Measurements from ENCODE around the gene MYO1A.
"Not testable (repeated sequence)": the region's sequence is repeated elsewhere in the genome, so short reads cannot be mapped to it uniquely, and the experiment has no call there.

Gene MYO1A

DNA sequence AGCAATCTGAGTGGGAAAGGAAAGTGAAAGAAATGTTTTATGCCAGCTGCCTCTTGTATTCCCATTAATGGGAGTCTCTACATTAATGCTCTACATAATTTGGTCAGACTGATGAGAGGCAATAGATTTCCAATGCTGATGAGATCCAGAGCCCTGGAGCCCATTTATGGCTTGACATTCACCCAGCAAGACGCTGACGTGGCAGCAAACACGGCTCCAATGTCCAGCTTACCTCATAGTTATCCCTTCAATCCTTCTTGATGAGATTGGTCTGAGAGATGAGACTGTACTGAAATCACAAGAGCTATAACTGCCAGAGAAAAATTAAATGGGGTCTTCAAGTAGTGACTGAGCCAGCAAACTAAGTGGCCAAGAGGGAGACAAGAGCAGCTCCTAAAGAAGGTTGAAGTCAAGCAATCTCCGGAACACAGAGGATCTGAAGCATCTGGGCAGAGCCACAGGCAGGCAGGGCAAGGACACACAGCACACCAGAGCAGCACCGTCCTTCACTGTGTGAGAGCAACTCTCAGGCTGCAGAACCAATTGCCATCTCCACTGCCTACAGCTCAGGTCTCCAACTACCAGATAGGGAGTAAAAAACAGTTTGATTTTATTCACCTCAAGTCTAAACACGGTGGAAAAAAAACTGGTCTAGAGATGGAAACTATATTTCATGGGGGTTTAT, 7.3 kb upstream of the MYO1A start:
- Histone ChIP-seq H3K27ac (ENCODE audit: low read depth, low read length) (no peak overlapping the region), H3K9me3 (ENCODE audit: control insufficient read depth, insufficient read depth, low read depth, low read length) (no peaks in the 10 kb centered on the region), H3K9ac (ENCODE audit: low read length) (no peak overlapping the region), H3K27me3 (ENCODE audit: control insufficient read depth, insufficient read depth, low read length) (no peaks in the 10 kb centered on the region), H3K4me3 (ENCODE audit: low read depth, low read length) (no peak overlapping the region), H3K36me3 (ENCODE audit: control insufficient read depth, insufficient read depth, low read length) (peaks cover 63% of the 10 kb centered on the region), H3K4me1 (ENCODE audit: control insufficient read depth, insufficient read depth, low read length) (no peaks in the 10 kb centered on the region)

DNA sequence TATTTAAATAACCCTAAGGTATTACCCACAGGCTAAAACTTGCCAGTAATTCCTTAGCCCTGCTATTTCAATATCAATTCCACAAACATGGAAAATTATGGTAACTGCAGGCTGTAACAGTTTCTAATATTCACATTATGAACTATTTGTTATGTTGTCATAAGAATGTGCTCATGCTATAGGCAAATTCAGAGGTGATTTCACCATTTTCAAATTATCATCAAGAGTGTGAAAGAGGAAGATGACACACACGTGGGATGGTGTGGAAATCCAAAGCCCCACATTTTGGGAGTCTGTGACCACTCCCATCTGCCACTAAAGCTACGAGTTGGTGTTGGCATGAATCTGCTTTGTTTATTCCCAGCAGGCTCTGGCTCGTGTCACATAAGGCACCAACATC, 5.9 kb upstream of the MYO1A start:
- Histone ChIP-seq H3K4me3 (ENCODE audit: low read depth, low read length) (no peak overlapping the region), H3K27me3 (ENCODE audit: control insufficient read depth, insufficient read depth, low read length) (no peaks in the 10 kb centered on the region), H3K36me3 (ENCODE audit: control insufficient read depth, insufficient read depth, low read length) (peaks cover 53% of the 10 kb centered on the region), H3K4me1 (ENCODE audit: control insufficient read depth, insufficient read depth, low read length) (no peaks in the 10 kb centered on the region), H3K27ac (ENCODE audit: low read depth, low read length) (no peak overlapping the region), H3K9me3 (ENCODE audit: control insufficient read depth, insufficient read depth, low read depth, low read length) (no peaks in the 10 kb centered on the region), H3K9ac (ENCODE audit: low read length) (no peak overlapping the region)

- H3K4me3 ChIP-seq (ENCODE audit: low read depth, low read length); H3K27ac ChIP-seq (ENCODE audit: low read depth, low read length); H3K9ac ChIP-seq (ENCODE audit: low read length); H3K4me1 ChIP-seq (ENCODE audit: control insufficient read depth, insufficient read depth, low read length); H3K27me3 ChIP-seq (ENCODE audit: control insufficient read depth, insufficient read depth, low read length); H3K9me3 ChIP-seq (ENCODE audit: control insufficient read depth, insufficient read depth, low read depth, low read length): not testable (repeated sequence)
- peaks cover 34% of the 10 kb centered on the region for H3K36me3 ChIP-seq (ENCODE audit: control insufficient read depth, insufficient read depth, low read length)
Measured at GRCh38 chr12:57053901-57054300, 4.0 kb upstream of the MYO1A start.

- not testable (repeated sequence) for H3K27ac ChIP-seq (ENCODE audit: low read depth, low read length); H3K4me1 ChIP-seq (ENCODE audit: control insufficient read depth, insufficient read depth, low read length); H3K4me3 ChIP-seq (ENCODE audit: low read depth, low read length); H3K27me3 ChIP-seq (ENCODE audit: control insufficient read depth, insufficient read depth, low read length); H3K9ac ChIP-seq (ENCODE audit: low read length); H3K9me3 ChIP-seq (ENCODE audit: control insufficient read depth, insufficient read depth, low read depth, low read length)
- H3K36me3 ChIP-seq (ENCODE audit: control insufficient read depth, insufficient read depth, low read length) = peaks cover 26% of the 10 kb centered on the region
Measured at GRCh38 chr12:57053146-57053545, 3.2 kb upstream of the MYO1A start.

GRCh38 chr12:57051011-57051410, 1.1 kb upstream of the MYO1A start:
- Histone ChIP-seq H3K27ac (ENCODE audit: low read depth, low read length) (no peak overlapping the region), H3K9ac (ENCODE audit: low read length) (no peak overlapping the region), H3K4me1 (ENCODE audit: control insufficient read depth, insufficient read depth, low read length) (no peaks in the 10 kb centered on the region), H3K36me3 (ENCODE audit: control insufficient read depth, insufficient read depth, low read length) (peaks cover 7% of the 10 kb centered on the region; the same call in 1 of the 2 replicates), H3K9me3 (ENCODE audit: control insufficient read depth, insufficient read depth, low read depth, low read length) (no peaks in the 10 kb centered on the region), H3K27me3 (ENCODE audit: control insufficient read depth, insufficient read depth, low read length) (peaks cover 7% of the 10 kb centered on the region; the same call in 1 of the 2 replicates), H3K4me3 (ENCODE audit: low read depth, low read length) (no peak overlapping the region)

DNA sequence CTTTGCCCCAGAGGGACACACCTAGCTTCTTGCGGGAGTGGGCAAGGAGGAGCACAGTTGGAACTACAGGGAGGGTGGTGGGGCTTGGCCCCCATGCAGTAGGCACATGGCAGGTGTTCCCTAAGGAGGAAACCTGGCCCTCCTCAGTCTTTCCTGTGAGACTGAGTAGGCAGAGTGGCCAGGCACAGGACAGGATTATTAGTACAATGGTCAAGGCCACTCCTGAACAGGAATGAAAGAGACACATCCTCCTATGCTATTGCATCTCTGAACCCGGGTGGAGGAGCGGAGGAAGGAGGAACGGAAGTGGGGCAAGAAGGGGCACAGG, 846 bp downstream of the MYO1A start:
- Histone ChIP-seq H3K27ac (ENCODE audit: low read depth, low read length) (no peak overlapping the region), H3K27me3 (ENCODE audit: control insufficient read depth, insufficient read depth, low read length) (peaks cover 8% of the 10 kb centered on the region; the same call in 1 of the 2 replicates), H3K36me3 (ENCODE audit: control insufficient read depth, insufficient read depth, low read length) (no peaks in the 10 kb centered on the region), H3K9ac (ENCODE audit: low read length) (no peak overlapping the region), H3K9me3 (ENCODE audit: control insufficient read depth, insufficient read depth, low read depth, low read length) (no peaks in the 10 kb centered on the region), H3K4me3 (ENCODE audit: low read depth, low read length) (no peak overlapping the region), H3K4me1 (ENCODE audit: control insufficient read depth, insufficient read depth, low read length) (no peaks in the 10 kb centered on the region)

DNA sequence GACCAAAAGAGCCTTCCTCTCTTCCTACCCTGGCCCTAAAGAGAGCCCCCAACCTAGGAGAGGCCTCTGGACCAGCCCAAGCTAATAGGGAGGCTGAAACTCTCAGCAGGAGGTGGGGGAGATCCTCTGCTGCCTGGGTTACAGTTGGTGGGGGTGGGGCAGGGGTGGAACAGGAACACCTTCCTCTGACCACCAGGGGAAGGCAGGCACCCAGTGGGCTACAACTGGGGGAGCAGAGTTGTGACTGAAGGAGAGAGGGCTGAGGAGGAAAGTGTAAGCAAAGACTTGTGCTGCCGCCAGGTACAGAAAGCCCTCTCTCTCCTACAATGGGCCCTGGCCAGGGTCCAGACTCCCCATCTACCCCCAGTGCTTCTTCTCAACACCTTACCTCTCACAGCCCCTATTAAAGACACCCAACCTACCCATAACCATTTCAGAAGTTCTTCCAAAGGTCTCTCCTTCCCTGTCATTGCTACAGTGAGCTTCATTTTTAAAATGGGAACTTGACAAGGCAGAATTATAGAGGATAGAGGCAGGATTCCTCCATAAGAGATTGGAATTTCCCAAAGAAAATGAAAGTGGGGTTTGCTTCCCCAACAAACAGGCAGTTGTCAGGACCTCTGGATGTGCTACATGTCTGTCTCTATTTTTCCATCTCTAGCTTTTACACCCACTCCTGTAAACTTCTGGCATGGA, 1.4 kb downstream of the MYO1A start:
- no peak overlapping the region for H3K4me3 ChIP-seq (ENCODE audit: low read depth, low read length)
- H3K27ac ChIP-seq (ENCODE audit: low read depth, low read length) = no peak overlapping the region
- H3K27me3 ChIP-seq (ENCODE audit: control insufficient read depth, insufficient read depth, low read length) = peaks cover 8% of the 10 kb centered on the region; the same call in 1 of the 2 replicates
- H3K36me3 ChIP-seq (ENCODE audit: control insufficient read depth, insufficient read depth, low read length) = no peaks in the 10 kb centered on the region
- no peaks in the 10 kb centered on the region for H3K4me1 ChIP-seq (ENCODE audit: control insufficient read depth, insufficient read depth, low read length)
- H3K9me3 ChIP-seq (ENCODE audit: control insufficient read depth, insufficient read depth, low read depth, low read length) = no peaks in the 10 kb centered on the region
- H3K9ac ChIP-seq (ENCODE audit: low read length) = no peak overlapping the region

DNA sequence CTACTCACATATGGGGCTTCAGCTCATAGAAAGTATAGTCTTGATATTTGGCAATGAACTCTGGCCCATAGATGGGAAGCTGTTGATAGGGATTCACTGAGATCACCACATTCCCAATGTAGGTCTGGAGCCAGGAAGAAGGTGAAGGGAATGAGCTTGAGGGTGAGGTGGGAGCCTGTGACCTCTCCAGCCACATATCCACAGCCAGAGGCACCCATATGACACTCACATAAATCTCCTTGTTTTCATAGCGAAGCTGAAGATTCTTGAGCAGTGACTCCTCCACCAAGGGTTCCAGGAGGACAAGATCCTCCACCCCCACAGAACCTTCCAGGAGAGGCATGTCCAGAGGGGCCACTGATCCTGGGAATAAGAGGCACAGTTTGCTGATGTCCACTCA, 1.9 kb downstream of the MYO1A start:
- Histone ChIP-seq H3K27ac (ENCODE audit: low read depth, low read length) (no peak overlapping the region), H3K27me3 (ENCODE audit: control insufficient read depth, insufficient read depth, low read length) (peaks cover 9% of the 10 kb centered on the region; the same call in 1 of the 2 replicates), H3K9ac (ENCODE audit: low read length) (no peak overlapping the region), H3K4me3 (ENCODE audit: low read depth, low read length) (no peak overlapping the region), H3K9me3 (ENCODE audit: control insufficient read depth, insufficient read depth, low read depth, low read length) (no peaks in the 10 kb centered on the region), H3K4me1 (ENCODE audit: control insufficient read depth, insufficient read depth, low read length) (no peaks in the 10 kb centered on the region), H3K36me3 (ENCODE audit: control insufficient read depth, insufficient read depth, low read length) (no peaks in the 10 kb centered on the region)

DNA sequence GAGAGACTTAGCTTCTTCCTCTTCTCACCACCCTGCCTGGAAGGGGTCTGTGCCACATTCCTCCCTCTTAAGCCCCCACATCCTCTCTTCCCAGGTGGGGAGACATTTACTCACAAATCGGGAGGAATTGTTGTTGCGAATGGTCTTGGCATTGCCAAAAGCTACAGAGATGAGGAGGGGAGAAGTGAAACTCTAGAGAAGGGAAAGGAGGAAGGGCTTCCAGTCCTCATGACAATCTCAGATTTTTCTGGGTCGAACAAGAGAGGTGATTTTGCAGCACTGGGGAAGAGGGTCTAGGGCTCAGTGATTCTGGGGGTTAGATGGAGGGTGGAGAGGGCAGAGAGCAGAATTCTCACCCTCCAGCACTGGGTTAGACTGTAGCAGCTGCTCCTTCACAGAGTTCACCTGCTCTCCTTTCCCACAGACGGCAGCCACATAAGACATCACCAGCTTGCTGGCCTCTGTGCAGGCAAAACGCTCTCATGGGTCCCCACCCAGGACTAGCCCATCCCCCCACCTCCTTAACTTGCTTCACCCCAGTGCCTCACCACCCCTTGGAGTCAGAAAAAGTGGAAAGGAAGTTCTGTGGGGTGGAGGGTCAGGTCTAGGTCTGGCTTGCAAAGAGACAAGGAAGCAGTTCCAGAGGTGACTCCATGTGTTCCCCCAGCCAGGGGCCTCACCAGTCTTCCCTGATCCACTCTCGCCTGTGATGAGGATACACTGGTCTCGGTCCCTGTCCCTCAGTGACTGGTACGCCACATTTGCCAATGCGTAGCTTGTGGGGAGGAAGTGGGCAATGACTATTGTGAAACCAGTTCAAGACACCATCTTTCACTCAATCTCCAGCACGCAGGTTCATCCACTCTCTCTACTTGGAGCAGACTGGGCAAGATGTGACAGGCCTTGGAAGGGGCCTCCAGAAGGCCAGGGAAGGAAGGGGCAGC, 2.7 kb downstream of the MYO1A start:
- H3K9ac ChIP-seq (ENCODE audit: low read length) = no peak overlapping the region
- H3K27me3 ChIP-seq (ENCODE audit: control insufficient read depth, insufficient read depth, low read length) = peaks cover 11% of the 10 kb centered on the region; the same call in 1 of the 2 replicates
- no peaks in the 10 kb centered on the region for H3K9me3 ChIP-seq (ENCODE audit: control insufficient read depth, insufficient read depth, low read depth, low read length)
- no peaks in the 10 kb centered on the region for H3K4me1 ChIP-seq (ENCODE audit: control insufficient read depth, insufficient read depth, low read length)
- no peak overlapping the region for H3K4me3 ChIP-seq (ENCODE audit: low read depth, low read length)
- H3K36me3 ChIP-seq (ENCODE audit: control insufficient read depth, insufficient read depth, low read length) = no peaks in the 10 kb centered on the region
- no peak overlapping the region for H3K27ac ChIP-seq (ENCODE audit: low read depth, low read length)

DNA sequence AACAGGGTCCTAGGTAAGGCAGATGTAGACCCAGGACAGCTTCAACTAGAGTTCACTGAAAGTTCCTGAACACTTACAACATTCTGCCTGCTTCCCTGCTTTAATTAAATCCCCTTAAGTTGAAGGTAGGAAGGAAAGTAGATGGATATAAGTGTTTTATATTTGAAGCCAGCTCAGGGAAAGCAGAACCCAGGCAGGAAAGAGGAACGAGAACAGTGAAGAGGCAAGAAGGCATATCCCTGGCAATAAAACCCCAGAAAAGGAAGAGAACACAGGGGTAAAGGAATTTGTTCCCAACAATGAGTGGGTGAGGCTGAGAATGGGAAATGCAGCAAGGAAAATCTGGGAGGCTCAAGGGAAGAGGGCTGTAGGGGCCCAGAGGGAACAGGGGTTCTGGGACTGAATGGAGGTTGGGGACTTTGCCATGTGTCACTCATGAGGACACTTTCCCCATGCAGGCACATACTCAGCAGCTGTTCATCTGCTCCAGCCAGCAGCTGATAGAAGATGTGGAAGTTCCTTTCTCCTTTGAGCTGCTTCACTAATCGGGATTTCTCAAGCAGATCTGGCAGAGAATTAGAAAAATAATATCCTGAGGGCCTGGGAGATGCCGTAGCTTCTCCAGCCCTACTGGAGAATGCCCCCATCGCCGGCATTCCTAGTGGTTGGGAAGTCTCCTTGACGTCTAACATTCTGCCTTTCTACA, 3.7 kb downstream of the MYO1A start:
- Histone ChIP-seq H3K36me3 (ENCODE audit: control insufficient read depth, insufficient read depth, low read length) (no peaks in the 10 kb centered on the region), H3K27me3 (ENCODE audit: control insufficient read depth, insufficient read depth, low read length) (peaks cover 11% of the 10 kb centered on the region; the same call in 1 of the 2 replicates), H3K27ac (ENCODE audit: low read depth, low read length) (no peak overlapping the region), H3K9me3 (ENCODE audit: control insufficient read depth, insufficient read depth, low read depth, low read length) (no peaks in the 10 kb centered on the region), H3K9ac (ENCODE audit: low read length) (no peak overlapping the region), H3K4me1 (ENCODE audit: control insufficient read depth, insufficient read depth, low read length) (no peaks in the 10 kb centered on the region), H3K4me3 (ENCODE audit: low read depth, low read length) (no peak overlapping the region)

Measured in HUES6 (cell line).